NCI-H2029 (cell line): ENCODE data around the gene TLR9.
"Not testable (repeated sequence)": the region's sequence is repeated elsewhere in the genome, so short reads cannot be mapped to it uniquely, and the experiment has no call there.

Source experiments
- DNase-seq: peaks from one replicate; lab custom pipeline; 2025; lab: John Stamatoyannopoulos, UW

Gene TLR9

GRCh38 chr3:52194485-52195290 lies 30.8 kb downstream of the TLR9 start:
- DNase-seq = no peak

GRCh38 chr3:52193065-52193464 lies 32.4 kb downstream of the TLR9 start:
- DNase-seq = peak; percentile 35

- no peak for DNase-seq
Measured at GRCh38 chr3:52191663-52192062, 33.8 kb downstream of the TLR9 start.

GRCh38 chr3:52190294-52191074 lies 35.0 kb downstream of the TLR9 start:
- no peak for DNase-seq

GRCh38 chr3:52188556-52188955 lies 36.9 kb downstream of the TLR9 start:
- DNase-seq = no peak

- DNase-seq = no peak
Measured at GRCh38 chr3:52186729-52187128, 38.7 kb downstream of the TLR9 start.

GRCh38 chr3:52185837-52186236 lies 39.6 kb downstream of the TLR9 start:
- DNase-seq = no peak

GRCh38 chr3:52185311-52185710 lies 40.1 kb downstream of the TLR9 start:
- DNase-seq = no peak

GRCh38 chr3:52184690-52185089 lies 40.8 kb downstream of the TLR9 start:
- no peak for DNase-seq

- no peak for DNase-seq
Measured at GRCh38 chr3:52183786-52184445, 41.5 kb downstream of the TLR9 start.

GRCh38 chr3:52182691-52183090 lies 42.8 kb downstream of the TLR9 start:
- no peak for DNase-seq

- no peak for DNase-seq
Measured at GRCh38 chr3:52182196-52182595, 43.2 kb downstream of the TLR9 start.

- no peak for DNase-seq
Measured at GRCh38 chr3:52181543-52181942, 43.9 kb downstream of the TLR9 start.

GRCh38 chr3:52178537-52178936 lies 46.9 kb downstream of the TLR9 start:
- DNase-seq = no peak

GRCh38 chr3:52178126-52178525 lies 47.3 kb downstream of the TLR9 start:
- not testable (repeated sequence) for DNase-seq

GRCh38 chr3:52177701-52178042 lies 47.8 kb downstream of the TLR9 start:
- DNase-seq = no peak

- DNase-seq = no peak
Measured at GRCh38 chr3:52176951-52177700, 48.3 kb downstream of the TLR9 start.

GRCh38 chr3:52176180-52176752 lies 49.2 kb downstream of the TLR9 start:
- DNase-seq = no peak

- no peak for DNase-seq
Measured at GRCh38 chr3:52175416-52176179, 49.8 kb downstream of the TLR9 start.

GRCh38 chr3:52174896-52175295 lies 50.5 kb downstream of the TLR9 start:
- no peak for DNase-seq

- no peak for DNase-seq
Measured at GRCh38 chr3:52173101-52173500, 52.3 kb downstream of the TLR9 start.
